Activated CD4-positive, CD25-positive, alpha-beta regulatory T cell (primary cell): Measurements from ENCODE around the gene RHBDL2.
"Not testable (repeated sequence)": the region's sequence is repeated elsewhere in the genome, so short reads cannot be mapped to it uniquely, and the experiment has no call there.

ENCODE experiments used
- DNase-seq, 4 experiments: peaks; one replicate each; lab custom pipeline; 2025; lab: John Stamatoyannopoulos, UW

RHBDL2 gene

DNA sequence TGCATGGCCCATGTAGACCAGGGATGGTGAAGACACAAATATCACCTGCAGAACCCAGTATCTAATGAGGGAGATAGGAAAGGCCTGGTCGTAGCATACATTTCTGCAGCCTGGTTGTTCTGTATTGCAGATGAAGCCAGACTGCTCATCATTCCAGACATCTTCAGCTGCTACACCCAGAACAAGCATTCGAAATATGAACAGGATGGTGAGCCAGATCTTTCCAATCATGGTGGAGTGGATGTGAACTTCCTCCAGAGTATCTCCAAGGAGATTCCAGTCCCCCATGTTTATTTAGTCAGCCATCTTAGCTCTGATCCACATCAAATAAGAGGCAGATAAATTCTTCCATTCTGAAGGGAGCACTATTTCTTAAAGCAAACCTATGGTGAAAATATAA, 65.8 kb downstream of the RHBDL2 start:
- no peak for DNase-seq

GRCh38 chr1:38873027-38873969, 68.3 kb downstream of the RHBDL2 start, which contains the start of gene MYCBP:
Gene MYCBP, minus strand, starts transcription at chr1:38873348. Its CDS starts 43 bp downstream, at chr1:38873305.
- DNase-seq, result peak; percentile 88 to 95 (median 94)

- peak in 2 of 4 experiments; percentile 24 to 26 for DNase-seq
These were observed 69.1 kb downstream of the RHBDL2 start for GRCh38 chr1:38872401-38873026.

DNA sequence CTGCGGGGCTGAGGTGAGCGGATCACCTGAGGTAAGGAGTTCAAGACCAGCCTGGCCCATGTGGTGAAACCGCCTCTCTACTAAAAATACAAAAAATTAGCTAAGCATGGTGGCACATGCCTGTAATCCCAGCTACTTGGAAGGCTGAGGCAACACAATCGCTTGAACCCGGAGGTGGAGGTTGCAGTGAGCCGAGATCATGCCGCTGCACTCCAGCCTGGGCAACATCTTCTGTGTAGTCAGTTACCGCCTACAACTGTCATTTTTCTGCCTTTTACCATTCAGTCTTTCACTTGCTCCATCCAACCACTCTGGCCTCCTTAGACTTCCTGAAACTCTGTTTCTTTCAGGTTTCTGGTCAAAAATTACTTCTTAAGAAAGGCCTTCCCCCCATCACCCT, 70.6 kb downstream of the RHBDL2 start:
- no peak for DNase-seq

DNA sequence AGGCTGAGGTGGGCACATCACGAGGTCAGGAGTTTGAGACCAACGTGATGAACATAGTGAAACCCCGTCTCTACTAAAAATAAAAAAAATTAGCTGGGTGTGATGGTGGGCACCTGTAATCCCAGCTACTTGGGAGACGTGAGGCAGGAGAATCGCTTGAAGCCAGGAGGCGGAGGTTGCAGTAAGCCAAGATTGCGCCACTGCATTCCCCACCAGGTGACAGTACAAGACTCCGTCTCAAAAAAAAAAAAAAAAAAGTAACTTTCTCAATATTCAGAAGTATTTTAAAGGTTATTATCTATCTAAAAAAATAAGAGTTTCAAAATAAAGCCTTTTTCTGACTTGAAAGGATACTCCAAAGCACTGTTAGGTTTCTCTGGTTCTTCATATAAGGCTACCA, 74.4 kb downstream of the RHBDL2 start:
- DNase-seq, result no peak

DNA sequence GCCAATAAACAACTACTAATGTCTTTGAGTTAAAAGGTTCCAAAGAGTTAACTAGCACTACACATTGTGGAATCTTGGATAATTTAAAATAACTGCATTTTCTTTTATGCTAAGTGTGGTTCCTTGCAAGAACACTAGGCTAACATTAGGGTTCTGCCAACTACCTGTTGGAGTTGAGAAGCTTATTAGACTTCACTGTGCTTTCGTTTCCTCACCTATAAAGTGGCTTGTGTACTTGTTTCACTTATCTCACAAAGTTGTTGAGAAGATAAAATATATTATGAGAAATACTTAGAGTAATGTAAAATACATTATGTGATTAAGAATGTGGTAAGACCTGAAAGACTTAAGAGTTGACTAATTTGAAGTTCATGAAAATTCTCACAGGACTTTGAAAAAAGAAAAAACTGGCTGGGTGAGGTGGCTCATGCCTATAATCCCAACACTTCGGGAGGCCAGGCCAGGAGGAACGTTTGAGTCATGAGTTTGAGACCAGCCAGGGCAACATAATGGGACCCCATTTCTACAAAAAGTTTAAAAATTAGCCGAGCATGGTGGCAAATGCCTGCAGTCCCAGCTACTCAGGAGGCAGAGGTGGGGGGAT, 76.4 kb downstream of the RHBDL2 start:
- DNase-seq, result no peak

DNA sequence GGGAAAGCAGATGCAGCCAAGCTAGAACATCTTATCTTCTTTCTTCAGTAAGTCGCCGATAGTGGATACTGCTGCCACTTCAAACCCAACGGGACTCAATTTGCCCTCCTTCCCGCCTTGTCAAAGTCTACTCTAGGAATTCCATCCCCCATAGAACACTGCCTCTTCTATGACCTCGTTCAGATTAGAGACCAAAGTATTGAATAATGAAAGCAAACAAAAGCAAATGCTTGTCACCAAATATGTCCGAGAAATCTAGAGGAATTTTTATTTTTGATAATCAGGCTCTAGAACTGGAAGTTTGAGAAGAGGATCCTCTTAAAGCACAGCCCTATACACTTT, 81.2 kb downstream of the RHBDL2 start:
- DNase-seq, result no peak

- peak; percentile 95 to 98 (median 97) for DNase-seq
These were observed 81.8 kb downstream of the RHBDL2 start, which contains the start of gene RRAGC for GRCh38 chr1:38859561-38860453. Gene RRAGC, minus strand, starts transcription at chr1:38859772. Its CDS starts 126 bp downstream, at chr1:38859646.

DNA sequence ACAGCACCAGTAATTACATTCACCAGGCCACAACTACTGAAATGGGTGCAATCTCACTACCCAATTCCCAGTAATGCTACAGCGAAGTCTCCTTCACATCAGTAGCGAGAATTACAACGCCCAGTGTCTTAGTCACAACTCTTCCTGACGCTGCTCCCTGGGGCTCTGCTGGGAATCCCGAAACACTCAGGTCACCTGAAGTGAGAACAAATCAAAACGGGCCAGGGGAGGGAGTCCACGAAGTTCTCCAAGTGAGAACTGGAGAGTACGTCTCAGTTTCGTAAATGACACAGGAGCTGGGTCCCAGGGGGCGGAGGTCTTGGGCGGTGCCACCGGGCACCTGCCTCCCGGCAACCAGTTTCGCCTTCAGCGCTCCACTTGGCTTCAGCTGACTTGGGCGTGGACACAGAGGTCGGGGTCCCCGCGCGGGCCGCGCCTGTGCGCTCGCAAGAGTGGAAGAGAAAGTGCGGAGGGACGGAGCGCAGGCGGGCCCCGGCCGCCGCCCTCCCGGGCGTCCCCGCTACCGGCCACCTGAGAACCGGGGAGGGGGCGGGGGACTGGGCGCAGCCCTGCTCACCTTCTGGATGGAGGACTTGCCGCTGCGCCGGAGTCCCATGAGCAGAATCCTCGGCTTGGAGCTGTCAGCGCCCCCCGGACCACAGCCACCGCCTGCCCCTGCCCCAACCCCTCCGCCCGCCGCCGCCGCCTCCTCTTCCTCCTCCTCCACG, 82.6 kb downstream of the RHBDL2 start:
- peak in 3 of 4 experiments; percentile 29 to 43 (median 41) for DNase-seq

- DNase-seq, result no peak
These were observed 88.8 kb downstream of the RHBDL2 start for GRCh38 chr1:38852780-38853179.

DNA sequence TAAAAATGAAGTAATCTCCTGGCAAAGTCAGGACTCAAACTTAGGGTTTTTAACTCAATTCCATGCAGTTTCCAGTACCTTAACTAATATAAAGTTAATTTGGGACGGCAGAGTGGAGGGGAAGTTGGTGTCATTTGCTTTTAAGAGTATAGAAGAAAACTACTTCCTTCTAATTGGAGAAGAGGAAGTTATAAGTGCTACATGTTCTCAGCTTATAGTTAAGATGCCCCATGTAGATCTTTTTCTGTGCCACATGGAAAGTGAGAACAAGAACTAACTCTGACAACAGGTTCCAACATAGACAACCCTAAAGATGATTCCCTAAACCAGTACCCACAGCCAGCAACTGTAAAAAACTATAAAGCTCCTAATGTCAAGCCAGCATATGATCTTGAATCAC, 93.6 kb downstream of the RHBDL2 start:
- DNase-seq, result no peak

GRCh38 chr1:38846210-38846609, 95.4 kb downstream of the RHBDL2 start:
- no peak for DNase-seq

DNA sequence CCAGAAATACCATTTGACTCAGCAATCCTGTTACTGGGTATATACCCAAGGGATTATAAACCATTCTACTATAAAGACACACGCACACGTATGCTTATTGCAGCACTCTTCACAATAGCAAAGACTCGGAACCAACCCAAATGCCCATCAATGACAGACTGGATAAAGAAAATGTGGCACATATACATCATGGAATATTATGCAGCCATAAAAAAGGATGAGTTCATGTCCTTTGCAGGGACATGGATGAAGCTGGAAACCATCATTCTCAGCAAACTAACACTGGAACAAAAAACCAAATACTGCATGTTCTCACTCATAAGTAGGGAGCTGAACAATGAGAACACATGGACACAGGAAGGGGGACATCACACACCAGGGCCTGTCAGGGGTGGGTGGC, 96.5 kb downstream of the RHBDL2 start:
- DNase-seq, result not testable (repeated sequence)

DNA sequence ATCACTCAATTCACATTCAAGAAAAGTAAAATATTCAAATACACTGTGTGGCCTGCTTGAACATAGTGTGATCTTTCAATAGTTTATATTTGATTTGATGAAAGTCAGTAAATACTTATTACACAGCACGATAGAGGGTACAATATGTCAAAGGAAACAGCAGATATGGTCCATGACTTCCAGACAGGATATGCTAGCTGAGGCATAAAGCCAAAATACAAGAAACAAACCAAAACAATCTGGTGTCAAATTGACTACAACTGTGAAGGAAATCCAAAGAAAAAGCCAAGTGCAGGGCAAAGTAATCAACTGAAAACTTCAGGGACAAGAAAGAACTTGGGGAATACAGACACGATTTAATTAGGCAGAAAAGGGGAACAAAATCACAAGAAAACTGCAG, 101.3 kb downstream of the RHBDL2 start:
- no peak for DNase-seq

DNA sequence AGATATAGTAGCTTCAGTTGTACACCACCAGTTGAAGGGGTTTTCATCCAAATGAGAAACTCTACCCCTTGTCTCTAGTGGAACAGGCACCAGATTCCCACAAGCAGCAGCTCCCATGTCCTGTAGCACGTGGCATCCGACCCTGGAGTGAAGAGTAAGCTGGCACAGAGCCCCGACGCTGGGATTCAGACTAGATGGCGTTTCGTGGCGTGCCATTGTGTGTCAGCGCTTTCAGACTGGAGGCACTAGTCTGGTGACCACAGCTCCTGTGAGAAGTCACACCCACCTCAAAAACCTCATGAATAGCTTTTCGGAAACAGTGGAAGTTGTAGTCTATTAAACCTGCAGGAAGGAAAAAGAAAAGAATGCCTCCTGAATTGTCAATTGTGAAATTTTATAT, 102.3 kb downstream of the RHBDL2 start:
- no peak for DNase-seq

DNA sequence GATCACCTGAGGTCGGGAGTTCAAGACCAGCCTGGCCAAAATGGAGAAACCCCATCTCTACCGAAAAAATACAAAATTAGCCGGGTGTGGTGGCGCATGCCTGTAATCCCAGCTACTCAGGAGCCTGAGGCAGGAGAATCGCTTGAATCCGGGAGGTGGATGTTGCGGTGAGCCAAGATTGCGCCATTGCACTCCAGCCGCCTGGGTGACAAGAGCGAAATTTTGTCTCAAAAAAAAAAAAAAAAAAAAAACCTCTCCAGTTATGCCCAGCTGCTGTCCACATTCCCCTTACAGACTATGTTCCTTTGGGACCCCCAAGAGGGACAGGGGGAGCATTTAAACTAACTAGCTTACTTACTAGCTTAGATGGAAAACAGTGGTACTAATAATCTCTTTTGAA, 105.3 kb downstream of the RHBDL2 start:
- DNase-seq, result not testable (repeated sequence)
